ENCODE results near the gene SMARCA1. TPM values are rescaled to one million over a fixed set of nuclear protein-coding genes. Genes with fewer than 3 reads are reported as not detected.

The SMARCA1 gene
- total RNA-seq, 1 experiment from 2014 or later, result 38.8 TPM

DNA sequence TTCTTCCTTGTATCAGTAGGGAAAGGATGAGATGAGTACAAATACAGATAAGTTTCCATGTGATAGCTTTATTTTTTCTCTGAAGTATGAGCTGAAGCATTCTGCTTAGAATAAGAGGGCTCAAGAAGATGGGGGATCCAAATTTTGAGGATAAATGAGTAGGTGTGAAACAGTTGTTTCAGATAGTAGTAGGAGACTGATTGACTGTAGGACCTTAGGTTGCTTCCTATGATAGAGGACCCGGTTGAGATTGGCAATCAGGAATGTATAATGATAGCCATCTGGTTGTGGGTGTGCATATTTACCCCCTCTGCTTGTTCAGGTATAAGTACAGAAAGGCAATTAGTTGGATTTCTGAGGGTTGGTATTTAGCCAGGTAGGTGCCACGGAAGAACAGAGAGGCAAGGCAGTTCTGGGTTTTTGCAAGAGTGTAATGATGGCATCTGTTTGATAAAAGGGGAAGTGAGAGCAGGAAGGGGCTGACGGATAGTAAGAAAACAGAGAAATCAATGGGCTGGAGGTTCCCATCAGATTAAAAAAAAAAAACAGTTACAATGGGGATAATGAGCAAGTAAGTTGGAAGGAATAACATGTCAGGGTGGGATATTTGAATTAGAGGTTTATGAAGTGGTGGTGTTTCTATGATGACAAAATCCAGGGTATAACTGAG is 30.5 kb upstream of the SMARCA1 start:
- Histone ChIP-seq H3K36me3 (ENCODE audit: control insufficient read depth in 1 of 2, insufficient read depth in 2 of 2, low read length in 2 of 2) (peaks cover 0 to 2% of the 10 kb centered on the region in 2 experiments; a peak in 1 of 4 replicates), H2AFZ (ENCODE audit: low read depth, low read length, poor library complexity, severe bottlenecking) (no peak overlapping the region), H3K9me2 (ENCODE audit: insufficient read depth) (no peaks in the 10 kb centered on the region), H3K27ac (ENCODE audit: low read depth, low read length) (no peak overlapping the region), H3K4me2 (ENCODE audit: low read length) (no peak overlapping the region), H3K9ac (ENCODE audit: low read length) (no peak overlapping the region), H3K27me3 (ENCODE audit: insufficient read depth, low read length) (no peaks in the 10 kb centered on the region), H3K79me2 (ENCODE audit: insufficient read depth, low read length) (no peaks in the 10 kb centered on the region), H3K4me3 (replicated peaks in 1 of 2; ENCODE audit: low read depth in 1 of 2, low read length in 2 of 2) (no peak overlapping the region), H3K4me1 (ENCODE audit: control insufficient read depth in 1 of 2, insufficient read depth in 2 of 2, low read length in 2 of 2) (no peaks in the 10 kb centered on the region), H3K9me3 (ENCODE audit: control insufficient read depth in 1 of 2, insufficient read depth in 1 of 2, low read depth in 1 of 2, low read length in 2 of 2) (no peaks in the 10 kb centered on the region), H4K20me1 (ENCODE audit: insufficient read depth) (no peaks in the 10 kb centered on the region)
- ATAC-seq (no peak), DNase-seq (ENCODE audit: low read depth, low spot score) (no peak)
- RAD21 ChIA-PET (ENCODE audit: low non-redundant PET in 1 of 2, low total read pairs in 2 of 2, uncharacterized antibody in 2 of 2, unreplicated experiment in 2 of 2), result no interaction called here
- BruUV-seq (replicated peaks), result TSS peak; percentile 47
- TF ChIP-seq FOSL1 (IDR thresholded peaks at IDR 0.05; ENCODE audit: low read depth) (no peak), EZH2 (IDR thresholded peaks at IDR 0.05) (no peak), EZH2phosphoT487 (IDR thresholded peaks at IDR 0.05; ENCODE audit: borderline replicate concordance) (no peak), EGR1 (IDR thresholded peaks at IDR 0.05; ENCODE audit: low read depth) (no peak), RAD21 (IDR thresholded peaks at IDR 0.05; ENCODE audit: low read depth) (no peak), SP1 (IDR thresholded peaks at IDR 0.05; ENCODE audit: low read depth) (no peak), SIN3A (IDR thresholded peaks at IDR 0.05; ENCODE audit: low read depth) (no peak), TCF7L2 (IDR thresholded peaks at IDR 0.05; ENCODE audit: borderline replicate concordance, extremely low read depth, insufficient read depth, insufficient read length) (no peak), JUND (IDR thresholded peaks at IDR 0.05) (no peak)
- TF ChIP-seq, protein P1, sequence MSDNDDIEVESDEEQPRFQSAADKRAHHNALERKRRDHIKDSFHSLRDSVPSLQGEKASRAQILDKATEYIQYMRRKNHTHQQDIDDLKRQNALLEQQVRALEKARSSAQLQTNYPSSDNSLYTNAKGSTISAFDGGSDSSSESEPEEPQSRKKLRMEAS (IDR thresholded peaks at IDR 0.05), result no peak
- TF ChIP-seq, protein P2, sequence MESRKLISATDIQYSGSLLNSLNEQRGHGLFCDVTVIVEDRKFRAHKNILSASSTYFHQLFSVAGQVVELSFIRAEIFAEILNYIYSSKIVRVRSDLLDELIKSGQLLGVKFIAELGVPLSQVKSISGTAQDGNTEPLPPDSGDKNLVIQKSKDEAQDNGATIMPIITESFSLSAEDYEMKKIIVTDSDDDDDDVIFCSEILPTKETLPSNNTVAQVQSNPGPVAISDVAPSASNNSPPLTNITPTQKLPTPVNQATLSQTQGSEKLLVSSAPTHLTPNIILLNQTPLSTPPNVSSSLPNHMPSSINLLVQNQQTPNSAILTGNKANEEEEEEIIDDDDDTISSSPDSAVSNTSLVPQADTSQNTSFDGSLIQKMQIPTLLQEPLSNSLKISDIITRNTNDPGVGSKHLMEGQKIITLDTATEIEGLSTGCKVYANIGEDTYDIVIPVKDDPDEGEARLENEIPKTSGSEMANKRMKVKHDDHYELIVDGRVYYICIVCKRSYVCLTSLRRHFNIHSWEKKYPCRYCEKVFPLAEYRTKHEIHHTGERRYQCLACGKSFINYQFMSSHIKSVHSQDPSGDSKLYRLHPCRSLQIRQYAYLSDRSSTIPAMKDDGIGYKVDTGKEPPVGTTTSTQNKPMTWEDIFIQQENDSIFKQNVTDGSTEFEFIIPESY (IDR thresholded peaks at IDR 0.05; ENCODE audit: extremely low read depth, insufficient replicate concordance, low read length), result no peak
- intact Hi-C loops (cut with micrococcal nuclease), result no loop called here
- CTCF ChIA-PET, result no interaction called here
- POLR2A ChIA-PET, result no interaction called here

All from HCT116 (cell line).